Inflammatory macrophage treated with lipopolysaccharide for 4 hours (primary cell): ENCODE data around the gene NOB1.

ENCODE experiments used
- DNase-seq: peaks from one replicate; pipeline ENCODE4 v3.0.0-alpha.2; 2020

Gene NOB1

DNA sequence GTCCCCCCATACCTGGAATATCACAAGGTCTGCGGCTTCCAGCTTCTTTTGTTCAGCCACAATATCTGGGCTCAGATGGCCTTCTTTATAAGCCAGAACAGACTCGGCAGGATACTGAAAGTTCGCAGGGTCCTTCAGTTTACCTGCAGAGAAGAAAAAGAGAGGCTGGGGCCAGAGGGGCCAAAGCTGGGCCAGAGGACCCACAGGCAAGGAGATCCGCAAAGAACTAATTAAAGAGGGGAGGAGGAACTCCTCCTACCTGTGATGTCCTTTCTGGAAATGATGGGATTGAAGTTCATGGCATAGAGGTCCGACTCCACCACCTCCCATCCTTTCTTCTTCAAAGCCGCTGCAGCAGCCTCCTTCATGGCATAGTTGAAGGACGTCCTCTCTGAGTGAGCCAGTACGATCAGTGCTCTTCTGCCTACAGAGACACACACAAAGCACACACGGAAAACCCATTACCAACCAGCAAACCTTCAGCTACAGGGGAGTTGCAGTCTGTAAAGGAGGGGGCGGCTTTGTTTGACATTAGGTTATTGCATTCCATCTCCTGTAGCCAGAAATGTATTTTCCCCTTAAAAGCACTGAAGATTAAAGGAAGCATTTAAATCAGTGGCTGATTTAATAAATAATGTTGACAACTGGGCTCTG is 36.5 kb downstream of the NOB1 start:
- DNase-seq, result no peak

- no peak for DNase-seq
These were observed 37.7 kb downstream of the NOB1 start for GRCh38 chr16:69717066-69717465.

- no peak for DNase-seq
These were observed 41.7 kb downstream of the NOB1 start for GRCh38 chr16:69712914-69713581.

DNA sequence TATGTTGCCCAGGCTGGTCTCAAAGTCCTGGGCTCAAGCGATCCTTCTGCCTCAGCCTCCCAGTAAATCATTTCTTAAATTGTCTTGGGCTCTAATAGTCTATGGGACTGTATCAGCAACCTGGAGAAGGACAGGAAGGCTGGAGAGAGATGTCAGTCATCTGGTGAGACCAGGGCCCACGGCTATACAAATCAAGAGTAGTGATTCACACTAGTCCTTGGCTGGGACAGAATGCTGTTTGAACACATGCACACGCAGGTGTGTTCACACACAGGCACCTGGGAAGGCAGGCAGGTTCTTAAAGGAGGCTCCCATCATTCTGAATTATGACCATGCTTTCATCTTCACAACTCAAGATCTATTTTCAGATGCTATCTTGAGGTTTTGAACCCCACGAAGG is 42.4 kb downstream of the NOB1 start:
- DNase-seq, result no peak

DNA sequence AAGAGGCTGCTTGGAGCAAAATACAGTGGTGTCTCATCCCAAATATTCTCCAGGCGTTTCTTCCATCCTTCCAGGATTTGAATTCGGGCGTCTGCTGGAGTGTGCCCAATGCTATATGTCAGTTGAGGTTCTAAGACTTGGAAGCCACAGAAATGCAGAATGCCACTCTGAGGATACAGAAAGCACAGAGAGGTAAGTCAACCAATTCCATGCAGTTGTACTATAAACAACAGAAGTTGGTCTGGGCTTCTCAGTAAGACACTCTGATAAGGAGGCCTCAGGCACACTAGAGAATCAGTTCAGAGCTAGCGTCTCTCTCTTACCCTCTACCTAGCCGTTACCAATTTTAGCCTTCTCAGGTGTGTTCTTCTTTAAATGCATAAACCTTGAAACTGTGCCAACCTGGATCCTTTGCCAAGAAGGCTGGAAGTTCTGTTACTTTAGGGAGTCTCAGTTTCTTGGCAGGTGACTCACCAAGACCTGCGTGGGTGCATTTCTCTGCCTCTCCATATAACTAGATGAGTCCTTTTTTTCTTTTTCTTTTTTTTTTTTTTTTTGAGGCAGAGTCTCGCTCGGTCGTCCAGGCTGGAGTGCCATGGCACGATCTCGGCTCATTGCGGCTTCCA is 43.5 kb downstream of the NOB1 start:
- DNase-seq, result no peak

GRCh38 chr16:69709456-69710084 is 45.2 kb downstream of the NOB1 start:
- DNase-seq, result peak; percentile 57

DNA sequence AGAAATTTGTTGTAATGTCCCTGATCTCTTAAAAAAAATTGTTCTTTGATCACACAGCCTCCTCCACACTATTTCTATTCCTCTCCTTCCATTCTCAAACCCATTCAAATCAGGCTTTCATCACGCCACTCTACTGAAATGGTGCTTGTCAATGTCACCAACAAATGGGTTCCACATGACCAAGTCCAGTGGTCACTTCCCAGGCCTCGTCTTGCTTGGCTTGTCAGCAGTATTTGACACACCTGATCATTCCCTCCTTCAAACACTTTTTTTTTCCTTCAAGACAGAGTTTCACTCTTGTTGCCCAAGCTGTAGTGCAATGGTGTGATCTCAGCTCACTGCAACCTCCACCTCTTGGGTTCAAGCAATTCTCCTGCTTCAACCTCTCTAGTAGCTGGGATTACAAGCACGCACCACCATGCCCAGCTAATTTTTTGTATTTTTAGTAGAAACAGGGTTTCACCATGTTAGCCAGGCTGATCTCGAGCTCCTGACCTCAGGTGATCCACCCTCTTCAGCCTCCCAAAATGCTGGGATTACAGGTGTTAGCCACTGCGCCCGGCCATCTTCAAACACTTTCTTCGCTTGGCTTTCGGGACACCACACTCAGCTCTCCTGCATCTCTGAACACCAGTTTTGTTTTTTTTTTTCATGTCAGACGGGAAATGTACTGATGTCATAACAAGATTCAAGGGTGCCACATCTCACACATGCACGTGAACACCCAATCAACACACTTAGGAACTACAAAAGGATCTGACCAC is 46.6 kb downstream of the NOB1 start:
- DNase-seq, result no peak

GRCh38 chr16:69706975-69707340 is 47.8 kb downstream of the NOB1 start:
- DNase-seq, result no peak

GRCh38 chr16:69706256-69706974 is 48.3 kb downstream of the NOB1 start:
- DNase-seq, result no peak

DNA sequence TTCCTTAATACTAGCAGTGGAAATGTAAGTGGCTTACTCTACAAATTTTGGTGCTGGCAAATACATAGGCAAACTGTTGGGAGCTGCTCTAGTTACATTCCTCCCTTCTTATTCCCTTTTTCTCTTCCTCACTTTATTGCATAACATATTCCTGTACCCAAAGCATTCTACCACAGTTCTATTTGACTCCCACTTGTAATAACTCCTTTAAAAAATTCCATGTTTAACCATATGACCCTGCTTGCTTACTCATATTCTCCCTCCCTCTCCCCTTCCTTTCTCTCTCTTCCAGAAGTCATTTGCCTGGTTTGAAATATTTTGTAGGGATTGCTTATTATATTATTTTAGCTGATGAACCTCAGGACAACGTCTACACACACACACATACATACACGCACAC is 51.1 kb downstream of the NOB1 start:
- no peak for DNase-seq

DNA sequence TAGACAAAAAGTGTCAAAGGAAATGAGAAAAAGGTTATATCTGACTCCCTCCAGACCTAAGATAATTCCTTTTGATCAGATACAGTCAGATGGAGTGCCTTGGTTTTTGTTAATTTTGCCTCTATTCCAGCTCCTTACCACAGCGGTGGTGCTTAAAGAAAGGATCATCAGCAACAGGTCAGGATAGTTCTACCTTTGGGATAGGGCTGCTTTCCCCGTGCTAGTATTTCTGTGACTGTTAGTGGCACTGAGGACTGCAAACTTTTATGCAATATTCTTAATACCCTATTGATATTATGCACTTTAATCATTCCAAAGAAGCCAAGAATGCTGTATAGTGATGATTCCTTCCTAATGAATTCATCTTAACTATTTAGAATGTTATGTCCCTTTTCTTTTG is 52.9 kb downstream of the NOB1 start:
- no peak for DNase-seq

DNA sequence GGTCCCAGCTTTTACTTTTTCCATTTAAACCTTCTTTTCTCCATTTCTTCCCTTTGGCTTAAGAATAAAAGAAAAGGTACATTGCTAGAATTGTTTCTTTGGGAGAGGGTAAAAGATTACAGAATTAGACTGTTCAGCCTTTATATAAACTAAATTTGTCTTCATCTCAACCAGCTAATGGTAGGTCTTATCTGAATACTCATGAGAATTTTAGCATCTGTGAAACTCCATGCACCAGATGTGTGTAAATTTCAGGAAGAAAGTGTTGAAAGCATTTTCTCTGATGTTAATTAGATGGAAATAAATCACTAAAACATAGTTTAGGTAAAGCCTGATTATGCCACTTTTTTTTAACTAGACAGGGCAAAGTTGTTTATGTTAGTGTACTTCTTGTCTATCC is 53.3 kb downstream of the NOB1 start:
- no peak for DNase-seq

GRCh38 chr16:69699915-69700314 is 54.8 kb downstream of the NOB1 start:
- no peak for DNase-seq

- DNase-seq, result no peak
These were observed 56.3 kb downstream of the NOB1 start for GRCh38 chr16:69698404-69698803.

GRCh38 chr16:69693916-69694315 is 60.8 kb downstream of the NOB1 start:
- no peak for DNase-seq

GRCh38 chr16:69691980-69692911 is 62.5 kb downstream of the NOB1 start:
- DNase-seq, result no peak
